LNCAP (cell line): ENCODE data around the gene CLDN6.

Source experiments
- TF ChIP-seq, protein P1 (sequence below): fragments of 450-650 bp; IDR thresholded peaks from 2 replicates; pipeline ENCODE4 v1.5.1; 2017; ENCODE audit warnings: mild to moderate bottlenecking

Gene CLDN6

DNA sequence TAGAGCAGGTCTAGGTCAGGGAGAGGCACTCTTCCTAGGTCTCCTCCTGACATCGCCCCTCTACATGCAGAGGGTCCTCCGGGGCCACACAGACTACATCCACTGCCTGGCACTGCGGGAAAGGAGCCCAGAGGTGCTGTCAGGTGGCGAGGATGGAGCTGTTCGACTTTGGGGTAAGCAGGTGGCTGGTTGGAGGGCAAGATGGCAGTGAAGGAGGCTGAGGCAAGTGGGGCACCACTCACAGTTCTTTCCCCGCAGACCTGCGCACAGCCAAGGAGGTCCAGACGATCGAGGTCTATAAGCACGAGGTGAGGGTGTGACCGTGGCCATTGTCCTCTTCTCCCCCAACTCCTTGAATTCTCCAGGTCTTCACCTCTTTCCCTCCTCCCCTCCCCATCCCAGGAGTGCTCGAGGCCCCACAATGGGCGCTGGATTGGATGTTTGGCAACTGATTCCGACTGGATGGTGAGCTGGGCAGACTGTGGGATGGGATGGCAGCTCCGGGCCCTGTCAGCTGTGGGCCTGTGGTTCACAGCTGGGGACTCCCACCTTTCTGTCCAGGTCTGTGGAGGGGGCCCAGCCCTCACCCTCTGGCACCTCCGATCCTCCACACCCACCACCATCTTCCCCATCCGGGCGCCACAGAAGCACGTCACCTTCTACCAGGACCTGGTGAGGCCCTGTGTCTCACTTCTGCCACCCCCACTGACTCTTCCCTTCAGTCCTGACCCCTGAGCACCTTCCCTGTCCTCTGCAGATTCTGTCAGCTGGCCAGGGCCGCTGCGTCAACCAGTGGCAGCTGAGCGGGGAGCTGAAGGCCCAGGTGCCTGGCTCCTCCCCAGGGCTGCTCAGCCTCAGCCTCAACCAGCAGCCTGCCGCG is 8.9 kb upstream of the CLDN6 start:
- TF ChIP-seq, protein P1, sequence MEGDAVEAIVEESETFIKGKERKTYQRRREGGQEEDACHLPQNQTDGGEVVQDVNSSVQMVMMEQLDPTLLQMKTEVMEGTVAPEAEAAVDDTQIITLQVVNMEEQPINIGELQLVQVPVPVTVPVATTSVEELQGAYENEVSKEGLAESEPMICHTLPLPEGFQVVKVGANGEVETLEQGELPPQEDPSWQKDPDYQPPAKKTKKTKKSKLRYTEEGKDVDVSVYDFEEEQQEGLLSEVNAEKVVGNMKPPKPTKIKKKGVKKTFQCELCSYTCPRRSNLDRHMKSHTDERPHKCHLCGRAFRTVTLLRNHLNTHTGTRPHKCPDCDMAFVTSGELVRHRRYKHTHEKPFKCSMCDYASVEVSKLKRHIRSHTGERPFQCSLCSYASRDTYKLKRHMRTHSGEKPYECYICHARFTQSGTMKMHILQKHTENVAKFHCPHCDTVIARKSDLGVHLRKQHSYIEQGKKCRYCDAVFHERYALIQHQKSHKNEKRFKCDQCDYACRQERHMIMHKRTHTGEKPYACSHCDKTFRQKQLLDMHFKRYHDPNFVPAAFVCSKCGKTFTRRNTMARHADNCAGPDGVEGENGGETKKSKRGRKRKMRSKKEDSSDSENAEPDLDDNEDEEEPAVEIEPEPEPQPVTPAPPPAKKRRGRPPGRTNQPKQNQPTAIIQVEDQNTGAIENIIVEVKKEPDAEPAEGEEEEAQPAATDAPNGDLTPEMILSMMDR: no peak

DNA sequence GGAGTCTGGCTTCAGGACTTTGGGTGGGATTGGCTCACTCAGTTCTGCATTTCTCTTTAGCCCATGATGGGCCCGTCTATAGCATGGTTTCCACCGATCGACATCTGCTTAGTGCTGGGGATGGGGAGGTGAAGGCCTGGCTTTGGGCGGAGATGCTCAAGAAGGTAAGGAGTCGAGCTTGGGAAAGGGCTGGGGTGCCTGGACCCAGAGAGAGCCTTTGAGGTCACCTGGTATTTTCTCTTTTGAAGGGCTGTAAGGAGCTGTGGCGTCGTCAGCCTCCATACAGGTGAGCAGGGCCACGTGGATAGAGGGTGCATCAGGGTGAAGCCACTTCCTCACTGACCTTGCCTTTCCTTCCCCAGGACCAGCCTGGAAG is 8.0 kb upstream of the CLDN6 start:
- TF ChIP-seq, protein P1: no peak

DNA sequence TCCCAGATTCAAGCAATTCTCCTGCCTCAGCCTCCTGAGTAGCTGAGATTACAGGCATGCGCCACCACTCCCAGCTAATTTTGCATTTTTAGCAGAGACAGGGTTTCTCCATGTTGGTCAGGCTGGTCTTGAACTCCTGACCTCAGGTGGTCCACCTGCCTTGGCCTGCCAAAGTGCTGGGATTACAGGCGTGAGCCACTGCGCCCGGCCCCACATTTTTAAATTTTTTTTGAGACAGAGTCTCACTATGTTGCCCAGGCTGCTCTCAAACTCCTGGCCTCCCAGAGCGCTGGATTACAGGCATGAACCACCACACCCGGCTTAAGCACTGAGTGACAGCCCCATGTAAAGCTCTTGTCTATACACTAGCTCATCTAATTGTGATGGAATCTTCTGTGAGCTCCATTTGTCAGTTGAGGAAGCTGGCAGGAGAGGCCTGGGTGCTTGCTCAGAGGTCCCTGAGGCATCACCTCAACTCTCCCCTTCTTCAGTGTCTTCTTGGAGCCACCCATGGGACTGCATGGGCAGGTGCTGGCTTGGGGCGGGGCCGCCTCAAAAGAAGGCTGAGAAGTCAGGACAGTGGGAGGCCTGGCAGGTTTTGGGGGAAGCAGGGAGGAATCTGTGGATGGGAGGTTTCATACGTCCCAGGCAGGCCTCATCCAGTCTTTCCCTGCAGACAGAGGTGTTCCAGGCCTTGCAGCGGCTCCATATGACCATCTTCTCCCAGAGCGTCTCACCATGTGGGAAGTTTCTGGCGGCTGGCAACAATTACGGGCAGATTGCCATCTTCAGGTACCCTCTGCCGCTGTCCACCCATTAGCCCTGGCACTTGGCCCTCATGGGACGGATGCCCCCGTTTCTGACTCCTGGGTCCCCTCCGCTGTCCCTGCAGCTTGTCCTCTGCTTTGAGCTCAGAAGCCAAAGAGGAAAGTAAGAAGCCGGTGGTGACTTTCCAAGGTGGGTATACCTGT is 7.3 kb upstream of the CLDN6 start:
- TF ChIP-seq, protein P1: no peak

DNA sequence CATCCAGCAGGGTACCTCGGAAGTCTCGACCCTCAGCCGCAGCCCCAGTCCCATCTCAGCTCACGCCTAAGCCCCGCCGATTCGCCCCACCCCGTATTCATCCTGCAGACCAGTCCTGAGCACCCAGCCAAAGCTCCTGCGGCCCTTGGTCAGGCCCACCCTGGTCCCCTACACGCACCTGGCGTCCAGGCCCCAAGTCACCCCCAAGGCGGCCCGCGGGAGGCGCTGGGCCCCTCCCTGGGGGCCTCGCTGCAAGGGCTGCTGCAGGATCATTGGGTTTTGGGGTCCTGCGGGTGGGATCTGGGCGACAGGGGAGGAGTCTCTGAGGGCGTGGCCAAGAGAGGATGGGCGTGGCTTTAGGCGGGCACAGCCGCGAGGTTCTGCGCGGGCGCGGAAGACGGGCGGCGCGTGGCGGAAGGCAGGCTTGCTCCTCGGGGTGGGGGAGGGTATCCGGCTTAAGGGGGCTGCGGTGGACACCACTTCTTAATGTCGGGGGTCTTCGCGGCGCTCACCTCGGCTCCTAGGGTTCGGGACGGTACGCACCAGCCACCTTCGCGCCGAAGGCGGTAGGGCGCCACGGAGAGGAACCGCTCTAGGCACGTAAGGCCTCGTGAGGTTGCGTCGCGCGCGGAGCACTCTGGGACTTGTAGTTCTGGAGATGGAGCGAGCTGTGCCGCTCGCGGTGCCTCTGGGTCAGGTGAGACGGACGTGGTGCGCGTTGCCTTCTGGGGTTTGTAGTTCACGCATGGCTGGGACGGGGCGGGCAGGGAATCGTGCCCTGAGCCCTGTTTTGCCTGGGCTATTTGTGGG is 5.9 kb upstream of the CLDN6 start, which contains the start of the genes HCFC1R1 and THOC6:
TSS of gene HCFC1R1 (minus strand) at position 274 of the 810 bp plus-strand sequence. CDS start at position 273, 1 bp downstream.
TSS of gene THOC6 (plus strand) at position 367 of the 810 bp plus-strand sequence. CDS start at position 659, 292 bp downstream.
- TF ChIP-seq, protein P1: no peak

DNA sequence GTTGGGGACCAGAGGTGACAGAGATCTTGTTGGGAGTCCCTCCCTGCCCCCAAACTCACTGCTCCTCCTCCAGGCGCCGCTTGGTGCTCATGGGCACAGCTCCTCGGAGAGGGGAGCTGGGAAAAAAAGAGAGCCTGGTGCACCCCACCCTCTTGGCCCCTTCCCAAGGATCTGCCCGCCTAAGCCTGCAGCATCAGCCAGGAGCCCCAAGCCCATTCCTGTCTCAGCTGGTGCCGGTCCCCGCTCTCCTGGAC is 5.4 kb upstream of the CLDN6 start:
- TF ChIP-seq, protein P1: no peak

DNA sequence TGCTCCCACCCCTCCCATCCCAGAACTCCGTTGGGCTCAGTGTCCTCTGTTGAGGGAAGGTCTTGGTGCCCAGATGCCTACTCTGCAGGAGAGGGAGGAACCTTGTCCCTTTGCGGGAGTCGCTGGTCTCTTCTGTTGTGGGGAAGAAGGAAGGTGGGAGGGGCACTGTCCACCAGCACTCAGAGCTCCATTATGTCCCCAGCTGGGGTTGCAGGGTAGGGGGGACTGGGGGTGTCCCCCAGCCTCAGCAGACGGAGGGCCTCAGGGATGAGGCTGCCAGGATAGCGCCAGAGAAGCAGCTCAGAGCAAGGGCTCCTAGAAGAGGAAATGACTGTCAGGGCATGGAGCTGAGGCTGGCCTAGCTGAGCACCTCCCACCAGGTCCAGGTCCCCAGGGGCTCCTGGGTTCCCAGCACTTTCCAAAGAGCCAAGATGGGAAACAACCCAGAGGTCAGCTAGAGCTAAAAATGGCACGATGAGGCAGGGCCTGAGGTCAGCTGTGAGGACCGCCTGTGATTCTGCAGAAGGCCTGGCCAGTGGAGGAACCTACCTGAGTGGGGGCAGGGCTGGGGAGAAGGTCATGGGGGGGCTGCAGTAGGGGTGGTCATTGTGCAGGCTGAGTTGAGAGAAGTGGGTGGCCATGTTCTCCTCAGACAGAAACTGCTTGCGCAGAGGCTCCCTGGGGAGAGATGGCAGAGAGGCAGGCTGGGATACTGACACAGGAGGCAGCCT is 4.9 kb upstream of the CLDN6 start:
- TF ChIP-seq, protein P1: no peak
